HG03159 (cell line): ENCODE results near the gene KRTAP9-4.
"Not testable (repeated sequence)": the region's sequence is repeated elsewhere in the genome, so short reads cannot be mapped to it uniquely, and the experiment has no call there.

Source experiments
- ATAC-seq: cut with Tn5 transposase; IDR thresholded peaks from one replicate; pipeline ENCODE4 v1.9.1; 2021; ENCODE audit warnings: mild to moderate bottlenecking, moderate library complexity; ENCODE audit not compliant: unreplicated experiment

Gene KRTAP9-4, protein sequence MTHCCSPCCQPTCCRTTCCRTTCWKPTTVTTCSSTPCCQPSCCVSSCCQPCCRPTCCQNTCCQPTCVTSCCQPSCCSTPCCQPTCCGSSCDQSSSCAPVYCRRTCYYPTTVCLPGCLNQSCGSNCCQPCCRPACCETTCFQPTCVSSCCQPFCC

DNA sequence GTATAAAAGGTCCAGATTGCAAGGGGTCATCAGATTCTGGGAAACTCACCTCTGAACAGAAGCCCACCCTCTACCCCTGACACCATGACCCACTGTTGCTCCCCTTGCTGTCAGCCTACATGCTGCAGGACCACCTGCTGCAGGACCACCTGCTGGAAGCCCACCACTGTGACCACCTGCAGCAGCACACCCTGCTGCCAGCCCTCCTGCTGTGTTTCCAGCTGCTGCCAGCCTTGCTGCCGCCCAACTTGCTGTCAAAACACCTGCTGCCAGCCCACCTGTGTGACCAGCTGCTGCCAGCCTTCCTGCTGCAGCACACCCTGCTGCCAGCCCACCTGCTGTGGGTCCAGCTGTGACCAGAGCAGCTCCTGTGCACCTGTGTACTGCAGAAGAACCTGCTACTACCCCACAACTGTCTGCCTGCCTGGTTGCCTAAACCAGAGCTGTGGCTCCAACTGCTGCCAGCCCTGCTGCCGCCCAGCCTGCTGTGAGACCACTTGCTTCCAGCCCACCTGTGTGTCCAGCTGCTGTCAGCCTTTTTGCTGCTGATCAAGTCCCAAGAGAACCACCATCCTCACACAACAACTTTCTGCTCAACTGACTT is at the start of gene KRTAP9-4:
Gene KRTAP9-4 (plus strand): TSS at position 51 of the 604 bp plus-strand sequence. CDS start 34 bp downstream, at position 85.
- ATAC-seq, result not testable (repeated sequence)

DNA sequence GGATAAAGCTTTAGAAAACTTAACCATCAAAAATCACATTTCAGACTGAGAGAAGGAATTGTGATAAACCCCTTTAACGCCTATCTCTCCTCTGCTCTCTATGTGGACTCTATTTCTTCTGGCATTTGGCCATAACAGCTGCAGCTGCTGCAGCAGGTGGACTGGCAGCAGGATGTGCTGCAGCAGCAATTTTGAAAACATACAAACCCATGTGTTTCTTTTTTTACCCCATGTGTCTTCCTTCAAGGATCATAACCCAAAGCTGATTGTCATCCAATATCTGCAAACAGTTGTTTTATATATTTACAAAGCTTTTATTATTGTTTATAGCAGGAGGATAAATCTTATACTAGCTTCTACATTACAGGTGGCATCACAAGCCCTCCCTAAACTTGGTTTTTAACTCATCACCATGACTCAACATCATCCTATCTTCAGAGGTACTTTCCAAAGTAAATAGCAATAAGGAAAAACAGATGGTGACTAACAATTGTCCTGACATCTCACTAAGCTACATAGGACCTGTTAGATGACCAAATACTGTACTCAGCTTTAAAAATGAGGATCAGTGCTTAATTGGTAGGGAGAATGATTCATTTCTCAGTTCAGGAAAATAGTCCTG is 37.5 kb upstream of the KRTAP9-4 start:
- ATAC-seq, result no peak

DNA sequence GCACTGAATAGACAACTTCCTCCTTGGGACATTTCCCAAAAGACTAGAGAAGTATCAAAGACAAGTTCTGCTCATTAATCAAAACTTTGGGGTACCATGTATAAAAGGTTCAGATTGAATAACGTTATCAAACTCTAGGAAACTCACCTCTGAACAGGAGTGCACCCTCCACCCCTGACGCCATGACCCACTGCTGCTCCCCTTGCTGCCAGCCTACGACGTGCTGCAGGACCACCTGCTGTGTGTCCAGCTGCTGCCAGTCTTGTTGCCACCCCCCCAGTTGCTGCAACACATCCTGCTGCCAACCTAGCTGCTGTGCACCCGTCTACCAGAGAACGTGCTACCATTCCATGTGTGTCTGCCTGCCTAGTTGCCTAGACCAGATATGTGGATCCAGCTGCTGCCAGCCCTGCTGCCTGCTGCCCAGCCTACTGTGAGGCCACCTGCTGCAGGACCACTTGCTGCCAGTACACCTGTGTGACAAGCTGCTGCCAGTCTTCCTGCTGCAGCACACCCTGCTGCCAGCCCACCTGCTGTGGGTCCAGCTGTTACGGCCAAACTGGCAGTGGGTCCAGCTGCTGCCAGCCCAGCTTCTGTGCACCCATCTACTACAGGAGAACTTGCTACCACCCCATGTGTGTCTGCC is 36.8 kb upstream of the KRTAP9-4 start:
- no peak for ATAC-seq

DNA sequence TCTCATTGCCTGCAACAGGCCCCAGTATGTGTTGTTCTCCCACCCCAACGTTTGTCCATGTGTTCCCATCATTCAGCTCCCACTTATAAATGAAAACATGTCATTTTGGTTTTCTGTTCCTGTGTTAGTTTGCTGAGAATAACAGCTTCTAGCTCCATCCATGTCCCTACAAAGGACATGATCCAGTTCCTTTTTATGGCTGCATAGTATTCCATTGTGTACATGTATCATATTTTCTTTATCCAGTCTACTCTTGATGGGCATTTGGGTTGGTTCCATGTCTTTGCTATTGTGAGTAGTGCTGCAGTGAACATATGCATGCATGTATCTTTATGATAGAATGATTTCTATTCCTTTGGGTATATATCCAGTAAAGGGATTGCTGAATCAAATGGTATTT is 33.8 kb upstream of the KRTAP9-4 start:
- no peak for ATAC-seq

DNA sequence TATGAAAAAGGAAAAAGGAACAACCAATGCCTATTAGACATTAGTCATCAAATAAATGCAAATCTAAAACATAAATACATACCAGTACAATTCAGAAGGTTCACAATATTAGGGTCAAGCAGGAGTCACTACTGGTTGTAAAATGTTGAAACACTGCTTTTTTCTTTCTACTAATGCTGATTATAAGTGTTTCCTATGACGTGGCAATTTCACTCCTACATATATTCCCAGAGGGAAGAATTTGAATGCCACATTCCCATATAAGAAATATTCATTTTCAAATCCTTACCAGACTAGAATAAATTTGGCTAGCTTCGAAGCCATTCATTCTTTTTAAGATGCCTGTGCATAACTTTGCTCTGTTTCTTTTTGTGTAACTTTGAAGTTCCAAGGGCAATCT is 25.7 kb upstream of the KRTAP9-4 start:
- no peak for ATAC-seq

DNA sequence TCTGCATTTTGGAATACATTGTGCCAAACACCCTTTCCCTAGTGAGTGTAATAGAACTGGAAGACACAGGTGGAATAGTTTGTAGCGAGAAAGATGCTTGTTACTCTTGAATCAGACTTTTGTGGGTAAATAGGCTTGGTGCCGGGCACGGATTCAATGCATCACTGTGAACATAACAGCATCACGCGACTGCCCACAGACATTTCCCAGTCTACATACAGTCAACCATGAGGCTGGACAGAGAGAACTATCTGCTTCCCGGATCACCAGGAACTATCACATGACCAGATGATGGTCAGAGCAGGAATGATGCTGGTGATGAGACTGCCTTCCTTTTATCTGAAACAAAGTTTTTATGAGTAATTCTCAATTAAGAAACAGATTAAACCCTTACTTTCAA is 23.4 kb upstream of the KRTAP9-4 start:
- ATAC-seq, result no peak

DNA sequence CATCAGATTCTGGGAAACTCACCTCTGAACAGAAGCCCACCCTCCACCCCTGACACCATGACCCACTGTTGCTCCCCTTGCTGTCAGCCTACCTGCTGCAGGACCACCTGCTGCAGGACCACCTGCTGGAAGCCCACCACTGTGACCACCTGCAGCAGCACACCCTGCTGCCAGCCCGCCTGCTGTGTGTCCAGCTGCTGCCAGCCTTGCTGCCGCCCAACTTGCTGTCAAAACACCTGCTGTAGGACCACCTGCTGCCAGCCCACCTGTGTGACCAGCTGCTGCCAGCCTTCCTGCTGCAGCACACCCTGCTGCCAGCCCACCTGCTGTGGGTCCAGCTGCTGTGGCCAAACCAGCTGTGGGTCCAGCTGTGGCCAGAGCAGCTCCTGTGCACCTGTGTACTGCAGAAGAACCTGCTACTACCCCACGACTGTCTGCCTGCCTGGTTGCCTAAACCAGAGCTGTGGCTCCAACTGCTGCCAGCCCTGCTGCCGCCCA is 22.8 kb upstream of the KRTAP9-4 start, which contains the start of gene KRTAP9-2:
Gene KRTAP9-2 (plus strand): TSS at position 51 of the 498 bp plus-strand sequence. CDS start 7 bp downstream, at position 58.
- ATAC-seq, result not testable (repeated sequence)

DNA sequence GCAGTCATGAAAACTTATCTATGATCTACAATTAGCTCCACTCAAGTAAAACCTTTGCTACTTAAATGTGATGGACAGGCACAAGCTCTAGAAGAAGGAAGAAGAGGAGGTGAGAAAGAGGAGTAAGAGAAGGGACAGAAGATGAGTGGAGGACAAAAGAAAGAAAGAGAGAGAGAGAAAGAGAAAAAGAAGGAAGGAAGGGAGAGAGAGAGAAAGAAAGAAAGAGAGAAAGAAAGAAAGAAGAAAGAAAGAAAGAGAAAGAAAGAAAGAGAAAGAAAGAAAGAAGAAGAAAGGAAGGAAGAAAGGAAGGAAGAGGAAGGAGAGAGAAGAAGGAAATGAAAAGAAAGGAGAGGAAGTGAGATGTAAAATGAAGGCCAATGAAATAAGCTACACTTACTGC is 19.4 kb upstream of the KRTAP9-4 start:
- no peak for ATAC-seq

DNA sequence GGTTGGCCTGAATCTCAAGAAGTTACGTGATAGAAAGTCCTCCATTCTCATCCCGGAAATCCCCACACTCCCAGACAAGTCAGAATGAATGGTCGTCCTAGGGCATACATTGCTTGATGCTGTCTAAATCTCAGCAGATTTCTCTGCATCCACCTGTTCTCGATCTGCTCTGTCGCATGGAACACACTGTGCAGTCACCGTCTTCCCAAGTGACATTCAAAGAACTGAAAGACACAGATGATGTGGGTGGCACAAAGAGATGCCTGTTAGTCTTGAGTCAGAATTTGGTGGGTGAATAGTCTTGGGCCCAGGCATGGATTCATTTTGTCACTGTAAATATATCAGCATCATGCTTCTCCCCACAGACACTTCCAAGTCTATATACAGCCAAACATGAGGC is 17.8 kb upstream of the KRTAP9-4 start:
- no peak for ATAC-seq

DNA sequence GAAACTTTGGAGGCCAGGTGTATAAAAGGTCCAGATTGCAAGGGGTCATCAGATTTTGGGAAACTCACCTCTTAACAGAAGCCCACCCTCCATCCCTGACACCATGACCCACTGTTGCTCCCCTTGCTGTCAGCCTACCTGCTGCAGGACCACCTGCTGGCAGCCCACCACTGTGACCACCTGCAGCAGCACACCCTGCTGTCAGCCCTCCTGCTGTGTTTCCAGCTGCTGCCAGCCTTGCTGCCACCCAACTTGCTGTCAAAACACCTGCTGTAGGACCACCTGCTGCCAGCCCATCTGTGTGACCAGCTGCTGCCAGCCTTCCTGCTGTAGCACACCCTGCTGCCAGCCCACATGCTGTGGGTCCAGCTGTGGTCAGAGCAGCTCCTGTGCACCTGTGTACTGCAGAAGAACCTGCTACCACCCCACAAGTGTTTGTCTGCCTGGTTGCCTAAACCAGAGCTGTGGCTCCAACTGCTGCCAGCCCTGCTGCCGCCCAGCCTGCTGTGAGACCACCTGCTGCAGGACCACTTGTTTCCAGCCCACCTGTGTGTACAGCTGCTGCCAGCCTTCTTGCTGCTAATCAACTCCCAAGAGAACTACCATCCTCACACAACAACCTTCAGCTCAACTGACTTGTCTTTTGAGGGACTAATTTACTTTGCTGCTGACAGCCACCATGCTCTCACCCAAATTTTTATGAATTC is 16.9 kb upstream of the KRTAP9-4 start, which contains the start of gene KRTAP9-3:
Gene KRTAP9-3 (plus strand): TSS at position 51 of the 707 bp plus-strand sequence. CDS start 53 bp downstream, at position 104.
- not testable (repeated sequence) for ATAC-seq

DNA sequence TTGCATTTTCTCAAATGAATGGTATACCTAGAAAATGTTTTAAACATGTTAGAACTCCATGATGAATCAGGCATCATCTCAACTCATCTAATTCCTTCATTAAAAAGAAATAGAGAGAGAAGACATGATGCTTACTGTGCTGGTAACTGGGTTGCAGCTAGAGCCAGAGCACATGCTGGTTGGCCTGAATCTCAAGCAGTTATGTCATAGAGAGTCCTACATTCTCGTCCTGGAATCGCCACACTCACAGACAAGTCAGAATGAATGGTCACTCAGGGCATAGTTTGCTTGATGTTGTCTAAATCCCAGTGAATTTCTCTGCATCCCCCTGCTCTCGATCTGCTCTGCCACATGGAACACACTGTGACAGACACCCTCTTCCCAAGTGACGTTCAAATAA is 12.4 kb upstream of the KRTAP9-4 start:
- not testable (repeated sequence) for ATAC-seq

DNA sequence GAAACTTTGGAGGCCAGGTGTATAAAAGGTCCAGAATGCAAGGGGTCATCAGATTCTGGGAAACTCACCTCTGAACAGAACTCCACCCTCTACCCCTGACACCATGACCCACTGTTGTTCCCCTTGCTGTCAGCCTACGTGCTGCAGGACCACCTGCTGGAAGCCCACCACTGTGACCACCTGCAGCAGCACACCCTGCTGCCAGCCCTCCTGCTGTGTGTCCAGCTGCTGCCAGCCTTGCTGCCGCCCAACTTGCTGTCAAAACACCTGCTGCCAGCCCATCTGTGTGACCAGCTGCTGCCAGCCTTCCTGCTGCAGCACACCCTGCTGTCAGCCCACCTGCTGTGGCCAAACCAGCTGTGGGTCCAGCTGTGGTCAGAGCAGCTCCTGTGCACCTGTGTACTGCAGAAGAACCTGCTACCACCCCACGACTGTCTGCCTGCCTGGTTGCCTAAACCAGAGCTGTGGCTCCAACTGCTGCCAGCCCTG is 11.5 kb upstream of the KRTAP9-4 start, which contains the start of gene KRTAP9-8:
Gene KRTAP9-8 (plus strand): TSS at position 51 of the 489 bp plus-strand sequence. CDS start 53 bp downstream, at position 104.
- not testable (repeated sequence) for ATAC-seq

DNA sequence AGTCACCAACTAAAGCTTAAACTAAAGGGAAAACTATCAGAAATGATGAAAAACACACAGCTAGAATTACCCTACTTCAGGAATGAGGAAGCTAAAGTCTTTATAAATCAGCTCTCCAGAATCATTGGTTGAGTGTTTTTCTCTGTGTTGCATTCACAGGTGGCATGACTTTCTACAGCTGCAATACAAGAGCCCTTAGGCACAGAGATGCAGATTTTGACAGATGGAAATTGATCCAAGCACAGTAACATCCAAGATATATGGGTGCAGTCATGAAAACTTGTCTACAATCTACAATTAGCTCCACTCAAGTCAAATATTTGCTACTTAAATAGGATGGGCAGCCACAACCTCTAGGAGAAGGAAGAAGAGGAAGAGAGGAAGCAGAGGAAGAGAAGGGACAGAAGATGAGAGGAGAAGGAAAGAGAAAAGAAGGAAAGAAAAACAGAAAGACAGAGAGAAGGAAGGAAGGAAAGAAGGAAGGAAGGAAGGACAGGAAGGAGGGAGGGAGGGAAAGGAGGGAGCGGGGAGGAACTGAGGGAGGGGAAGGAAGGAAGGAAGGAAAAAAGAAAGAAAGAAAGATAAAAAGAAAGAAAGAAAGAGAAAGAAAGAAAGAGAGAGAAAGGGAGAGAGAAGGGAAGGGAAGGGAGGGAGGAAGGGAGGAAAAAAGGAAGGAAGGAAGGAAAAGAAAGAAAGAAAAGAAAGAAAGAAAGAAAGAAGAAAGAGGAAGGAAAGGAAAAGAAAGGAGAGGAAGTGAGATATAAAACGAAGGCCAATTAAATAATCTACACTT is 2.3 kb upstream of the KRTAP9-4 start:
- ATAC-seq, result not testable (repeated sequence)

DNA sequence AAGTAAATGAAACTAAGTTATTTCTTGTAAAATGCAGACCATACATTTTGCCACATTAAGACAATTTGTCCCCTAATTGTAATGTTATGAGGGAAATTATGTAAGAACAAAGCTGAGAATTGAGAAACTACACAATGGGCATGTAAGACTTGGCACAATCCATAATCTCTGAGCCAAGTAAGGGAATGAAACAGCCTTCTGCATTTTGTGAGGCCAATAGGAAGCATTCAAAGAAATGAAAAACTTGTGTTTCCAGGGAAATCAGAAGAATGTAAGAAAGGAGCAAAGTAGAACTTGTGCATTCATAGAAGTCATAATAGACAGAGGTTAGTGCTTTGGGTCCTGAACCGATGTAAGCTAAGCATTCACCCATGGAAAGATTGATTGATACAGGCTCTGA is 1.8 kb downstream of the KRTAP9-4 start:
- ATAC-seq, result no peak

DNA sequence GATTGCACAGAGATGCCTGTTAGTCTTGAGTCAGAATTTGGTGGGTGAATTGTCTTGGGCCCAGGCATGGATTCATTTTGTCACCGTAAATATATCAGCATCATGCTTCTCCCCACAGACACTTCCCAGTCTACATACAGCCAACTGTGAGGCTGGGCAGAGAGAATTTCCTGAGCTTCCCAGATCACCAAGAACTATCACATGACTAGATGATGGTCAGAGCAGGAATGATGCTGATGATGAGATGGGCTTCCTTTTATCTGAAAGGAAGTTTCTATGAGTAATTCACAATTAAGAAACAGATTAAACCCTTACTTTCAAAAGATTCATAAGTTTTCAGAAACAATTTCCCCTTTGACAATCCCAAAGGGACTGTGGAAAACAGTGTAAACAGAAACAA is 5.4 kb downstream of the KRTAP9-4 start:
- ATAC-seq, result no peak

DNA sequence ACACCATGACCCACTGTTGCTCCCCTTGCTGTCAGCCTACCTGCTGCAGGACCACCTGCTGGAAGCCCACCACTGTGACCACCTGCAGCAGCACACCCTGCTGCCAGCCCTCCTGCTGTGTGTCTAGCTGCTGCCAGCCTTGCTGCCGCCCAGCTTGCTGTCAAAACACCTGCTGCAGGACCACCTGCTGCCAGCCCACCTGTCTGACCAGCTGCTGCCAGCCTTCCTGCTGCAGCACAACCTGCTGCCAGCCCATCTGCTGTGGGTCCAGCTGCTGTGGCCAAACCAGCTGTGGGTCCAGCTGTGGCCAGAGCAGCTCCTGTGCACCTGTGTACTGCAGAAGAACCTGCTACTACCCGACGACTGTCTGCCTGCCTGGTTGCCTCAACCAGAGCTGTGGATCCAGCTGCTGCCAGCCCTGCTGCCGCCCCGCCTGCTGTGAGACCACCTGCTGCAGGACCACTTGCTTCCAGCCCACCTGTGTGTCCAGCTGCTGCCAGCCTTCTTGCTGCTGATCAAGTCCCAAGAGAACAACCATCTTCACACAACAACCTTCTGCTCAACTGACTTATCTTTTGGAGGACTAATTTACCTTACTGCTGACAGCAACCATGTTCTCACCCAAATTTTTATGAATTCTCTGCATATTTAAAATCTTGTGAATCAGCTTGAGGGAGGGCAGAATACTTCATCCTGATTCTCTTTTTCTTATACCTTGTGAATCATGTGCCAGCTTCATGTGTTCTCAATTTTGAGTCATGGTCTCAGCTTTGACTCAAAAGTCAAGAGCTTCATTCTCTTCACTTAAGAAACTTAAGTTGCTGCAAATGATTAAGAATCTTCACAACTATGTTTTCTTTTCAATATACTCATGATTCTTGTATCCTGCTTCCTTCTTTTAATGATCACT is 6.1 kb downstream of the KRTAP9-4 start, which contains the start of gene KRTAP9-9:
Gene KRTAP9-9 (plus strand): TSS at position 4 of the 910 bp plus-strand sequence.
- not testable (repeated sequence) for ATAC-seq

DNA sequence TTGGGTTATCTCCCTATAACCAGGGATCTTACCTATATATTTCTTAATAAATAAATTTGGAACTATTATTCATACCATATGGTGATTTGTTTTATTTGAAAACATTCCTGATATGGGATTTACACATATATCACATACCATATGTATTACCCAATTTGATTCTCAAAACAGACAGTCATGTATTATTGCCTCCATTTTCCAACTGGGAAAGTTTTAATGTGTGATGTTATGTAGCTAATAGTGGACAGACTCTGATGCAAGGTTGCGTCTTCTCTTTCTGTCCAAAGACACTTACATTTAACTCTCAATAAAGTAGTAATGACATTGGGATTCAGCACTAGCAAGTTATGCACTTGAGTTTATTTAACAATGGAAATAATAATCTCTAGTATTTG is 6.8 kb downstream of the KRTAP9-4 start:
- no peak for ATAC-seq

DNA sequence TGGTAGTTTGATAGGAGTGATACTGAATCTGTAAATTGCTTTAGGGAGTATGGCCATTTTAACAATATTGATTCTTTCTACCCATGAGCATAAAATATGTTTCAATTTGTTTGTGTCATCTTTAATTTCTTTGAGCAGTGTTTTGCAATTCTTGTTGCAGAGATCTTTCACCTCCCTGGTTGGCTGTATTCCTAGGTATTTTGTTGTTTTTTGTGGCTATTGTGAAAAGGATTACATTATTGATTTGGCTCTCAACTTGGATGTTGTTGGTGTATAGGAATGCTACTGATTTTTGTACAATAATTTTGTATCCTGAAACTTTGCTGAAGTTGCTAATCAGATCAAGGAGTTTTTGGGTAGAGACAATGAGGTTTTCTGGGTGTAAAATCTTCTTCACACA is 8.9 kb downstream of the KRTAP9-4 start:
- ATAC-seq, result no peak

DNA sequence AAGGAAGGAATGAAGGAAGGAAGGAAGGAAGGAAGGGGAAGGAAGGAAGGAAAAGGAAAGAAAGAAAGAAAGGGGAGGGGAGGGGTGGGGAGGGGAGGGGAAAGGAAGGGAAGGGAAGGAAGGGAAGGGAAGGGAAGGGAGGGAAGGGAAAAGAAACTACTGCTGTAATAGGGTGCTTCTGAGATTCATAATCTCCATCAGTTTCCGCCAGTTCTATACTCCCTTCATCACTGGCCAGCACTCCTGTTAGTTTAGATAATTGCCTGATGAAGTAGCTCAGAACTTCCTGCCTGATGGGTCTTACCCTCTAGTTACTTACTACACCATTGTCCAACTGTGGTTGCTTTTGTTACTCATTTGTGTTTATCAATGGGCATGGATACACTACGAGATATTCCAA is 13.7 kb downstream of the KRTAP9-4 start:
- ATAC-seq, result no peak
